ENCODE data around the gene ABCC3.
"Not testable (repeated sequence)": the region's sequence is repeated elsewhere in the genome, so short reads cannot be mapped to it uniquely, and the experiment has no call there.

Gene ABCC3

DNA sequence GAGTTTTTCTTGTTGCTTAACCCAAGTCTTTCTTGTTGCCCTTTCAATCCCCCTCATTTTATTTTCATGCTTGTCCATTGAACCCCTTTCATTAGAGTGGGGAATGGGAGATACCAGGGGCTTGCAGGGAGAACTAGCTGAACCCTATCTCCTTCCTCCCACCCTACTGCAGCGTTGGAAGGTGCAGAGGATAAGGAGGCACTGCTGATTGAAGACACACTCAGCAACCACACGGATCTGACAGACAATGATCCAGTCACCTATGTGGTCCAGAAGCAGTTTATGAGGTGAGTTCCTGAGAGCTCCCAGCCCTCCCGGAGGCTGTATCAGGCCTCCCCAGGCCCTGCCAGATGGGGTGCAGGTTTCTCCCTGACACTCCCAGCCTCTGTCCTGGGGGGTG lies 40.5 kb downstream of the ABCC3 start:
- ChIA-PET POLR2A (no interaction called here), CTCF (interaction anchor here (1.2 kb wide), 1 partner anchor 20 kb away, joined by 3 read pairs; no protein-coding TSS in a partner anchor)
- no peak for DNase-seq (ENCODE audit: extremely low spot score)
- TF ChIP-seq, protein P1, sequence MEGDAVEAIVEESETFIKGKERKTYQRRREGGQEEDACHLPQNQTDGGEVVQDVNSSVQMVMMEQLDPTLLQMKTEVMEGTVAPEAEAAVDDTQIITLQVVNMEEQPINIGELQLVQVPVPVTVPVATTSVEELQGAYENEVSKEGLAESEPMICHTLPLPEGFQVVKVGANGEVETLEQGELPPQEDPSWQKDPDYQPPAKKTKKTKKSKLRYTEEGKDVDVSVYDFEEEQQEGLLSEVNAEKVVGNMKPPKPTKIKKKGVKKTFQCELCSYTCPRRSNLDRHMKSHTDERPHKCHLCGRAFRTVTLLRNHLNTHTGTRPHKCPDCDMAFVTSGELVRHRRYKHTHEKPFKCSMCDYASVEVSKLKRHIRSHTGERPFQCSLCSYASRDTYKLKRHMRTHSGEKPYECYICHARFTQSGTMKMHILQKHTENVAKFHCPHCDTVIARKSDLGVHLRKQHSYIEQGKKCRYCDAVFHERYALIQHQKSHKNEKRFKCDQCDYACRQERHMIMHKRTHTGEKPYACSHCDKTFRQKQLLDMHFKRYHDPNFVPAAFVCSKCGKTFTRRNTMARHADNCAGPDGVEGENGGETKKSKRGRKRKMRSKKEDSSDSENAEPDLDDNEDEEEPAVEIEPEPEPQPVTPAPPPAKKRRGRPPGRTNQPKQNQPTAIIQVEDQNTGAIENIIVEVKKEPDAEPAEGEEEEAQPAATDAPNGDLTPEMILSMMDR (IDR thresholded peaks at IDR 0.05; ENCODE audit: control extremely low read depth, extremely low read depth, low read depth, missing control alignments), result no peak

DNA sequence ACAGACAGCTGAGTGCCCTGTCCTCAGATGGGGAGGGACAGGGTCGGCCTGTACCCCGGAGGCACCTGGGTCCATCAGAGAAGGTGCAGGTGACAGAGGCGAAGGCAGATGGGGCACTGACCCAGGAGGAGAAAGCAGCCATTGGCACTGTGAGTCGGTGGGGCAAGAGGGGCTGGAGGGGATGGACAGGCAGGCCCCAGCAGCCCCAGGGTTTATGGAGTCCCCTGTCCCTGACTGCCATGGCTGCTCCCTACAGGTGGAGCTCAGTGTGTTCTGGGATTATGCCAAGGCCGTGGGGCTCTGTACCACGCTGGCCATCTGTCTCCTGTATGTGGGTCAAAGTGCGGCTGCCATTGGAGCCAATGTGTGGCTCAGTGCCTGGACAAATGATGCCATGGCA lies 40.9 kb downstream of the ABCC3 start:
- TF ChIP-seq, protein P1 (IDR thresholded peaks at IDR 0.05; ENCODE audit: control extremely low read depth, extremely low read depth, low read depth, missing control alignments), result no peak
- ChIA-PET POLR2A (no interaction called here), CTCF (no interaction called here)
- no peak for DNase-seq (ENCODE audit: extremely low spot score)

DNA sequence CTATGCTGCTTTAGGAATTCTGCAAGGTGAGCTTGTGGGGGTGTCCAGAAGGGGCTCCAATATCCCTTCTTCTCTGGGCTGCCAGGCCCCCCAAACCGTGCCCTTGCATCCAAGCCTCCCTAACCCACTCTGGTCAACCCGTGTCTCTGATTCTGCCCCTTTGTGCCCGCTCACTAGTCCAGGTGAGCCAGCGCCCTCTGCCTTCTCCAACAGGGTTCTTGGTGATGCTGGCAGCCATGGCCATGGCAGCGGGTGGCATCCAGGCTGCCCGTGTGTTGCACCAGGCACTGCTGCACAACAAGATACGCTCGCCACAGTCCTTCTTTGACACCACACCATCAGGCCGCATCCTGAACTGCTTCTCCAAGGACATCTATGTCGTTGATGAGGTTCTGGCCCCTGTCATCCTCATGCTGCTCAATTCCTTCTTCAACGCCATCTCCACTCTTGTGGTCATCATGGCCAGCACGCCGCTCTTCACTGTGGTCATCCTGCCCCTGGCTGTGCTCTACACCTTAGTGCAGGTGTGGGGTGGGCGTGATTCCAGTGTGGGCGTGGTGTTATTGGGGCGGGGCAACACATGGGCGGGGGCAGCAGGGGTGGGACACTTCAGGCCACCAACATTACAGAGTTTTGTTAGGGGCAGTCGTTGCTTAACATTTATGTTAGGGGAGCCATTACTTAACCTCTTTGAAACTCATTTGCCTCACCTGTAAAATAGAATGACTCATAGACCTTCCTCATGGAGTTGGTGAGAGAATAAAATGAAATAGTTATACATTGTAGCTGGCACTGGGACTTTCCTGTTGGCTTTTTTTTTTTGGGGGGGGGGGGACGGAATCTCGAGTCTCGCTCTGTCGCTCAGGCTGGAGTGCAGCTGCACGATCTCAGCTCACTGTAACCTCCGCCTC lies 41.6 kb downstream of the ABCC3 start:
- no peak for DNase-seq (ENCODE audit: extremely low spot score)
- CTCF ChIA-PET, result no interaction called here
- TF ChIP-seq, protein P1 (IDR thresholded peaks at IDR 0.05; ENCODE audit: control extremely low read depth, extremely low read depth, low read depth, missing control alignments), result no peak
- POLR2A ChIA-PET, result no interaction called here

DNA sequence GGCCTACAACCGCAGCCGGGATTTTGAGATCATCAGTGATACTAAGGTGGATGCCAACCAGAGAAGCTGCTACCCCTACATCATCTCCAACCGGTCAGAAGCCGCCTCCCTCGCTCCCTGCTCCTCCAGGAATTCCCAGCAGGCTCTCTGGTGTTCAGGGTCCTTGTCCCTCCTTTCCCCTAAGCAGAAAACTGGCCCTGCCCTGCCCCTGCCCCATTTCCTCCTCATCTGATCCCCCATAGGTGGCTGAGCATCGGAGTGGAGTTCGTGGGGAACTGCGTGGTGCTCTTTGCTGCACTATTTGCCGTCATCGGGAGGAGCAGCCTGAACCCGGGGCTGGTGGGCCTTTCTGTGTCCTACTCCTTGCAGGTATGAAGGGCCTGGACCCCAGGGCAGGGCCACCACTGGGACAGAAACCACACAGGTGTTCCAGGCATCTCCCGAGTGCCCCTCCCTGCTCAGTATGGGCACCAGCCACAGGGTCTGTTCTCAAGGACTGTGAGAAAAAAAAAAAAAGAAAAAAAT lies 43.2 kb downstream of the ABCC3 start:
- ChIA-PET CTCF (no interaction called here), POLR2A (no interaction called here)
- DNase-seq (ENCODE audit: extremely low spot score), result no peak
- TF ChIP-seq, protein P1 (IDR thresholded peaks at IDR 0.05; ENCODE audit: control extremely low read depth, extremely low read depth, low read depth, missing control alignments), result no peak

DNA sequence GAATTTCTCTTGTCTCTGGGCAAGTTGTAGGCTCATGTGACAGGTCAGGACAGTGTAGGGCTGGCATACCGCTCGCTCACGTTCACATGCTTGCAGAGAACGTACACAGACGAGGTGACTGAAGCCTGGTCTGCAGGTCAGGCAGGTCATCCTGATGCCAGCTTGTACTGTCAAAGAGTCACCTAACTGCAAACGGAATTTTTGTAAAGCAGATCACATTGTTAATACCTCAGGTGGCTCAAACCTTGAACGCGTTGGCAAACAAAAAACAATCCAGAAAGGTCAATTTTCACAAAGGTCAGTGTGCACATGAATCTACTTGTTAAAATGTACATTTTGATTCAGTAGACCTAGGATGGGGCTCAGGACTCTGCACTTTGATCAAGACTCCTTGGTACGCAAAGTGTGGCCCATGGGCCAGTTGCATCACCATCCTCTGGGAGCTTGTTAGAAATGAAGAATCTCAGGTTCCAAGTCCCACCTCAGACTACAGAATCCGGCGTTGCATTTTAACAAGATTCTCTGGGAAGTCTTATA lies 44.4 kb downstream of the ABCC3 start:
- ChIA-PET POLR2A (no interaction called here), CTCF (no interaction called here)
- TF ChIP-seq, protein P1 (IDR thresholded peaks at IDR 0.05; ENCODE audit: control extremely low read depth, extremely low read depth, low read depth, missing control alignments), result no peak
- DNase-seq (ENCODE audit: extremely low spot score), result no peak

DNA sequence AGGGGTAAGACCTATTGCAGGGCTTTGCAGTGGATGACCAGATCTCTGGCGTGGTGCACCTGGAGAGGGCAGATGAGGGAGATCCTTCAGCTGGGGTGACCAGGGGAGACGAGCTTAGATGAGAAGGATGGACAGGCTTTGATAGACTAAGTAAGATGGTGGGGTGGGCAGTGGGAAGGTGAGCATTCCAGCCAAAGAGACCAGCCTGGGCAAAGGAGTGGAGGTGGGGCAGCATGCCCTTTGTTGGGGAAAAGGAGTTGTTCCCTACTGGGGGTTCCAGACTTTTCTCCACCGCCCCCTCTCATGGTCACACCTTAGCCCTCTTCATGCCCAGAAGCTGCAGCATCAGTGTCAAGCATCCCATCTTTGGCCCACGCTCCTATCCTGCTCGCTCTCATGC lies 45.4 kb downstream of the ABCC3 start:
- CTCF ChIA-PET, result interaction anchor here (0.9 to 1.1 kb wide), 2 partner anchors 12 to 19 kb away, joined by 3 read pairs; no protein-coding TSS in a partner anchor
- TF ChIP-seq, protein P1 (IDR thresholded peaks at IDR 0.05; ENCODE audit: control extremely low read depth, extremely low read depth, low read depth, missing control alignments), result no peak
- POLR2A ChIA-PET, result no interaction called here
- DNase-seq (ENCODE audit: extremely low spot score), result no peak

DNA sequence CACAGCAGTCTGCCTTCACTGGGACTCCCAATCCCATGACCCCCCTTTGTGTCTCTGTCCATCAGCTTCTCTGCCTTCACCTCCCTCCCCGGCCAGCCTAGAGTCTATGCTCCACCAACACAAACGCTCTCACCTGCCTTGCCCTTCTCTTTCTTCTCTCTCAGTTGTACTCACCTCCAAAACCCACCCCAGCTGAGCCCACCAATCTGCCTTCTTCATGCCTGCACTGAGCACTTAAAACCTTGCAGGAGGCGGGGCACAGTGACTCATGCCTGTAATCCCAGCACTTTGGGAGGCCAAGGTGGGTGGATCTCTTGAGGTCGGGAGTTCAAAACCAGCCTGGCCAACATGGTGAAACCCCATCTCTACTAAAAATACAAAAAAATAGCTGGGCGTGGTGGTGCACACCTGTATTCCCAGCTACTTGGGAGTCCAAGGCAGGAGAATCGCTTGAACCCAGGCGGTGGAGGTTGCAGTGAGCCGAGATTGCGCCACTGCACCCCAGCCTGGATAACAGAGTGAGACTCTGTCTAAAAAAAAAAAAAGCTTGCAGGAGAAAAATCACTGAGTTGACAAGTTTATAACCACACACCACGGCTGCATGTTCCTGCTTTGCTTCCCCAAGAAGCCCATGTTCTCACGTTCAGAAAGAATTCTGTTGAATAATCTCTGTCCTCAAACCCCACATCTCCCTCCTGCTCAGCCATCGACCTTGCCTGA lies 46.0 kb downstream of the ABCC3 start:
- DNase-seq (ENCODE audit: extremely low spot score); POLR2A ChIA-PET: not testable (repeated sequence)
- CTCF ChIA-PET, result interaction anchor here (0.9 to 1.6 kb wide), 4 partner anchors 11 to 134 kb away, joined by 3 read pairs; partner anchors contain the start of gene SPATA20

Measured in GM10248 (cell line).